Measurements from ENCODE around the gene GPC4.
"Not testable (repeated sequence)": the region's sequence is repeated elsewhere in the genome, so short reads cannot be mapped to it uniquely, and the experiment has no call there.

GPC4 gene

GRCh38 chrX:133365871-133366611, 49.2 kb downstream of the GPC4 start:
- DNase-seq = no peak

- DNase-seq = no peak
Observed at GRCh38 chrX:133364865-133365264, 50.4 kb downstream of the GPC4 start.

GRCh38 chrX:133364196-133364595, 51.1 kb downstream of the GPC4 start:
- DNase-seq = no peak

- no peak for DNase-seq
Observed at GRCh38 chrX:133362538-133362937, 52.8 kb downstream of the GPC4 start.

- no peak for DNase-seq
Observed at GRCh38 chrX:133359466-133359865, 55.8 kb downstream of the GPC4 start.

GRCh38 chrX:133353233-133353632, 62.1 kb downstream of the GPC4 start:
- DNase-seq = no peak

GRCh38 chrX:133350751-133351150, 64.5 kb downstream of the GPC4 start:
- no peak for DNase-seq

- no peak for DNase-seq
Observed at GRCh38 chrX:133346026-133346425, 69.3 kb downstream of the GPC4 start.

- no peak for DNase-seq
Observed at GRCh38 chrX:133339566-133339965, 75.7 kb downstream of the GPC4 start.

GRCh38 chrX:133337250-133337649, 78.0 kb downstream of the GPC4 start:
- no peak for DNase-seq

- no peak for DNase-seq
Observed at GRCh38 chrX:133335027-133335426, 80.3 kb downstream of the GPC4 start.

GRCh38 chrX:133333154-133333750, 82.0 kb downstream of the GPC4 start:
- DNase-seq = no peak

- no peak for DNase-seq
Observed at GRCh38 chrX:133332737-133333136, 82.6 kb downstream of the GPC4 start.

- no peak for DNase-seq
Observed at GRCh38 chrX:133330956-133331355, 84.3 kb downstream of the GPC4 start.

GRCh38 chrX:133325422-133325821, 89.9 kb downstream of the GPC4 start:
- no peak for DNase-seq

GRCh38 chrX:133323431-133323830, 91.9 kb downstream of the GPC4 start:
- DNase-seq = no peak

GRCh38 chrX:133322269-133322668, 93.0 kb downstream of the GPC4 start:
- not testable (repeated sequence) for DNase-seq

GRCh38 chrX:133321451-133321850, 93.8 kb downstream of the GPC4 start:
- no peak for DNase-seq

GRCh38 chrX:133314281-133314680, 101.0 kb downstream of the GPC4 start:
- no peak for DNase-seq

GRCh38 chrX:133308499-133308897, 106.8 kb downstream of the GPC4 start:
- no peak for DNase-seq

- DNase-seq = no peak
Observed at GRCh38 chrX:133307637-133308498, 107.4 kb downstream of the GPC4 start.

- no peak for DNase-seq
Observed at GRCh38 chrX:133307094-133307493, 108.2 kb downstream of the GPC4 start.

GRCh38 chrX:133306316-133306715, 109.0 kb downstream of the GPC4 start:
- DNase-seq = no peak

- no peak for DNase-seq
Observed at GRCh38 chrX:133305348-133305747, 109.9 kb downstream of the GPC4 start.

All from activated CD4-positive, CD25-positive, alpha-beta regulatory T cell (primary cell).